ENCODE results near the gene TMED6.
"Not testable (repeated sequence)": the region's sequence is repeated elsewhere in the genome, so short reads cannot be mapped to it uniquely, and the experiment has no call there.

The TMED6 gene

DNA sequence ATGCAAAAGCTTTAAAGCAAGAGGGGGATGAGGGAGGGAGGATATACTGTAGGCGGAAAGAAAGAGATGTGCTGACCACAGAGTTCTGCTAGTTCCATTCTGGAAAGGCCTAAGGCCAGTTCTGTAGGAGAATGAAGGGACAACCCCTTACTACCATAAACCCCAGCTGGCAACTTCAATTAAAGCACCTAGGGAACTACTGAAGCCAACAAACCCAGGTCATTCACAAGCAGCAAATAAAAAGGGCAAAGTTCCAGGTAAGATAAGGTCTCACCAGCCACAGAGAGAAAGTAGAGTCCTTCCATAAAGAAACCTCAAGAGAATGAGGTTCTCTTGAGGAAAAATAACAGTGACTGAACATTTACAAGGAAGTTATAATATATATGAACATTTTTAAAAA, 21.4 kb upstream of the TMED6 start:
- no peak overlapping the region for H3K4me3 ChIP-seq (ENCODE audit: low read length)
- no peak for TF ChIP-seq ZNF274 (IDR thresholded peaks at IDR 0.05; ENCODE audit: low read depth, low read length)

GRCh38 chr16:69371564-69371963, 20.0 kb upstream of the TMED6 start:
- no peak for TF ChIP-seq ZNF274 (IDR thresholded peaks at IDR 0.05; ENCODE audit: low read depth, low read length)
- H3K4me3 ChIP-seq (ENCODE audit: low read length): no peak overlapping the region

DNA sequence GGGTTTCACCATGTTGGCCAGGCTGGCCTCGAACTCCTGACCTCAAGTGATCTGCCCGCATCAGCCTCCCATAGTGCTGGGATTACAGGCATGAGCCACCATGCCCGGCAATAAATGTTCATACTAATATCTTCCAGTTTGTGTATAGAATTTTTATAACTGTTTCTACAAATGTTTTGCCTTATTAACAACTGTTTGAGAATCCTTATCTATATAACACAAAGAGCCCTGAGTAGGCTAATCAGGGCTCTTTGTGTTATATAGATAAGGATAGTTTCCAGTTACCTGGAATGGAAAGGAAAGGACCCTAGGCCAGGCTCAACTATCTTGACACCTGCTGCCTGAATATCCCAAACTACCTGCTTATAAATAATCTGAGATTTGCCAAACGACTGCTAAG, 17.3 kb upstream of the TMED6 start:
- no peak for TF ChIP-seq ZNF274 (IDR thresholded peaks at IDR 0.05; ENCODE audit: low read depth, low read length)
- no peak overlapping the region for H3K4me3 ChIP-seq (ENCODE audit: low read length)

GRCh38 chr16:69367980-69368379, 16.4 kb upstream of the TMED6 start:
- no peak overlapping the region for H3K4me3 ChIP-seq (ENCODE audit: low read length)

GRCh38 chr16:69366431-69366830, 14.8 kb upstream of the TMED6 start:
- H3K4me3 ChIP-seq (ENCODE audit: low read length): no peak overlapping the region
- no peak for TF ChIP-seq ZNF274 (IDR thresholded peaks at IDR 0.05; ENCODE audit: low read depth, low read length)

More at GRCh38 chr16:69367980-69368379, 16.4 kb upstream of the TMED6 start:
- TF ChIP-seq ZNF274 (IDR thresholded peaks at IDR 0.05; ENCODE audit: low read depth, low read length): no peak

GRCh38 chr16:69365901-69366300, 14.3 kb upstream of the TMED6 start:
- no peak for TF ChIP-seq ZNF274 (IDR thresholded peaks at IDR 0.05; ENCODE audit: low read depth, low read length)
- no peak overlapping the region for H3K4me3 ChIP-seq (ENCODE audit: low read length)

- no peak for TF ChIP-seq ZNF274 (IDR thresholded peaks at IDR 0.05; ENCODE audit: low read depth, low read length)
Measured at GRCh38 chr16:69364088-69364487, 12.5 kb upstream of the TMED6 start.

DNA sequence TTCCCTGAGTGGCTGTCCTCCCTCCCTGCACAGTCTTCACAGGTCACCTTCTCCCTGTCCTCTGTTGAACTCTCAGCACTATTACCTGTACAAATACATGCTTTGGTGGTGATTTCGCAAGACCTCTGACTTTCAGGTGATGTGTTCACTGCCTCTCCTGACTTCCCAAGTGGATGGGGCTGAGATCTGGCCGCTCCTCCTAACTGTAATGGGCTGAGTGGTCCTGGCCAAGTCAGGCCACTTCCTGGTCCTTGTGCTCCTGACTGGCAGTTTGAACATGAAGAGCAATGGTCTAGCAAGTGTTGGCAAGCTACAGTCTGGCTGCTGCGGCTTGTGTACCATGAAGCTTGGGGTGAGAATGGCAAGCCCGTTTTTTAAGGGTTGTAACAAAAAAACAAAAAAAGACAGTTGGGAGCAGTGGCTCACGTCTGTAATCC, 11.7 kb upstream of the TMED6 start:
- no peak overlapping the region for H3K4me3 ChIP-seq (ENCODE audit: low read length)
- TF ChIP-seq ZNF274 (IDR thresholded peaks at IDR 0.05; ENCODE audit: low read depth, low read length): no peak

More at GRCh38 chr16:69364088-69364487, 12.5 kb upstream of the TMED6 start:
- H3K4me3 ChIP-seq (ENCODE audit: low read length): no peak overlapping the region

DNA sequence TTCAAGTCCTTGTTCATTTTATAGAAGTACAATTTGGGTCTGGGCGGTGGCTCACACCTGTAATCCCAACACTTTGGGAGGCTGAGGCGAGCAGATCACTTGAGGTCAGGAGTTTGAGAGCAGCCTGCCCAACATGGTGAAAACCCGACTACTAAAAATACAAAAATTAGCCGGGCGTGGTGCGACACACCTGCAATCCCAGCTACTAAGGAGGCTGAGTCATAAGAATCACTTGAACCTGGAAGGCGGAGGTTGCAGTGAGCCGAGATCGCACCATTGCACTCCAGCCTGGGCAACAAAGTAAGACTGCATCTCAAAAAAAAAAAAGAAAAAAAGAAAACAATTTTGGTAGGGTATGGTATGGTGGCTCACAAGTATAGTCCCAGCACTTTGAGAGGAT, 8.5 kb upstream of the TMED6 start:
- H3K4me3 ChIP-seq (ENCODE audit: low read length): not testable (repeated sequence)

DNA sequence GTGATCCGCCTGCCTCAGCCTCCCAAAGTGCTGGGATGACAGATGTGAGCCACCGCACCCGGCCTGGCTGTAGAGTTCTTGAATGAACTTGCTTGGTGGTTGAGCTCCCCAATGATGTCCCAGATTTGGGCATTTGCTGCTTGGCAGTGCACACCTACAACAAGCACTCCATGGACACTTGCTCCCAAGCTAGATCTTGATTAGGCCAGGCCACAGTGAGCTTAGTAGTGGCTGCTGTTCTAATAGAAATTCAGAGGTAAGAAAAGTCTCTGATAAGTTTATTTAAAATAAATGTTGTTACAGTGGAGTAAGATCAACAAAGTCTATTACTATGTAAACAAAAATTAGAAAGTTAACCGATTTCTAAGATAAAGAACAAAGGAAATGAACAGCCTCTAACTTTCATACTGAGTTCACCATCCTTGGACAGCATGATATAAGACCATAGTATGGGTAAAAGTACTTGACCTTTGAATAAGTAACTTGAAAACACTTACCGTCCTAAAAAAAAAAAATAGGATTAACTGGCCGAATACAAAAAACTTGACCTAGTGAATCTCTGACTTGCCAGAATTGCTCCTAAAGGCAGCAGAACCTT, 951 bp downstream of the TMED6 start:
- no peak for TF ChIP-seq ZNF274 (IDR thresholded peaks at IDR 0.05; ENCODE audit: low read depth, low read length)
- no peak overlapping the region for H3K4me3 ChIP-seq (ENCODE audit: low read length)

GRCh38 chr16:69349536-69349935, 2.0 kb downstream of the TMED6 start:
- TF ChIP-seq ZNF274 (IDR thresholded peaks at IDR 0.05; ENCODE audit: low read depth, low read length): no peak
- no peak overlapping the region for H3K4me3 ChIP-seq (ENCODE audit: low read length)

DNA sequence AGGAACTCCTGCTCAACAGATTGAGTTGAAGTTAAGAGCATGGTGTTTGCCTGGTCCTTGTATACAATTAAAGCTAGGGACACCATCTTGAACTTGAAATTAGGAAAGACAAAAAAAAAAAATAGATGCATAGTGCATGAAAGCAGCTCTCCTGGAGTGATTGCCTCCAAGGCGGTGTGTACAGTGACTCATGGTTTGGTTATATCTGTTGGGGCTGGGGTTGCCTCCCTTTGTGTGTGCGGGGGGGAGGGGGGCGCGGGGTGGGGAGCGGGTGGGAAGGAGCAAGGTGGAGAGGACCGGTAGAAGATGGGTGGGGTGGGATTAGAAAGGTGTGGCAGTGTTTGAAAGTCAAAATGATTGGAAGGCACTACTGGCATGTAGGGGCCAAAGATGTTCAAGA, 3.4 kb downstream of the TMED6 start:
- no peak for TF ChIP-seq ZNF274 (IDR thresholded peaks at IDR 0.05; ENCODE audit: low read depth, low read length)
- H3K4me3 ChIP-seq (ENCODE audit: low read length): no peak overlapping the region

- no peak for TF ChIP-seq ZNF274 (IDR thresholded peaks at IDR 0.05; ENCODE audit: low read depth, low read length)
- H3K4me3 ChIP-seq (ENCODE audit: low read length): no peak overlapping the region
Measured at GRCh38 chr16:69346683-69347082, 4.9 kb downstream of the TMED6 start.

- H3K4me3 ChIP-seq (ENCODE audit: low read length): no peak overlapping the region
- no peak for TF ChIP-seq ZNF274 (IDR thresholded peaks at IDR 0.05; ENCODE audit: low read depth, low read length)
Measured at GRCh38 chr16:69345923-69346322, 5.7 kb downstream of the TMED6 start.

- TF ChIP-seq ZNF274 (IDR thresholded peaks at IDR 0.05; ENCODE audit: low read depth, low read length): no peak
- H3K4me3 ChIP-seq (ENCODE audit: low read length): no peak overlapping the region
Measured at GRCh38 chr16:69344171-69344570, 7.4 kb downstream of the TMED6 start.

- H3K4me3 ChIP-seq (ENCODE audit: low read length): peak overlapping the region; percentile 95
- no peak for TF ChIP-seq ZNF274 (IDR thresholded peaks at IDR 0.05; ENCODE audit: low read depth, low read length)
Measured at GRCh38 chr16:69340095-69340644, 11.4 kb downstream of the TMED6 start.
